ENCODE data around the gene ZBTB42. TPM values are rescaled to one million over a fixed set of nuclear protein-coding genes. Genes with fewer than 3 reads are reported as not detected.
A peak's percentile ranks its signal among the peaks of the same experiment; 100 is the strongest.

ZBTB42 gene
- total RNA-seq, 6 donors from 2014 or later, result 13.9 to 24.8 (median 20.9) TPM

GRCh38 chr14:104779776-104780512, 21.0 kb upstream of the ZBTB42 start:
- no peak overlapping the region for H3K4me3 ChIP-seq
- H3K27me3 ChIP-seq, result no peaks in the 10 kb centered on the region
- DNase-seq (peak in 1 of 2 donors; percentile 72), ATAC-seq (ENCODE audit: low FRiP score in 2 of 2) (no peak)
- peaks cover 0 to 68% (median 27%) of the 10 kb centered on the region in 4 donors for H3K36me3 ChIP-seq
- H3K27ac ChIP-seq, result no peak overlapping the region
- 89% methylated on average over 21 to 27 of the region's 32 CpGs for WGBS, 2 donors
- H3K9me3 ChIP-seq, result no peaks in the 10 kb centered on the region
- TF ChIP-seq, protein P1, sequence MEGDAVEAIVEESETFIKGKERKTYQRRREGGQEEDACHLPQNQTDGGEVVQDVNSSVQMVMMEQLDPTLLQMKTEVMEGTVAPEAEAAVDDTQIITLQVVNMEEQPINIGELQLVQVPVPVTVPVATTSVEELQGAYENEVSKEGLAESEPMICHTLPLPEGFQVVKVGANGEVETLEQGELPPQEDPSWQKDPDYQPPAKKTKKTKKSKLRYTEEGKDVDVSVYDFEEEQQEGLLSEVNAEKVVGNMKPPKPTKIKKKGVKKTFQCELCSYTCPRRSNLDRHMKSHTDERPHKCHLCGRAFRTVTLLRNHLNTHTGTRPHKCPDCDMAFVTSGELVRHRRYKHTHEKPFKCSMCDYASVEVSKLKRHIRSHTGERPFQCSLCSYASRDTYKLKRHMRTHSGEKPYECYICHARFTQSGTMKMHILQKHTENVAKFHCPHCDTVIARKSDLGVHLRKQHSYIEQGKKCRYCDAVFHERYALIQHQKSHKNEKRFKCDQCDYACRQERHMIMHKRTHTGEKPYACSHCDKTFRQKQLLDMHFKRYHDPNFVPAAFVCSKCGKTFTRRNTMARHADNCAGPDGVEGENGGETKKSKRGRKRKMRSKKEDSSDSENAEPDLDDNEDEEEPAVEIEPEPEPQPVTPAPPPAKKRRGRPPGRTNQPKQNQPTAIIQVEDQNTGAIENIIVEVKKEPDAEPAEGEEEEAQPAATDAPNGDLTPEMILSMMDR (IDR thresholded peaks at IDR 0.05), result no peak
- TF ChIP-seq EP300 (IDR thresholded peaks at IDR 0.05), result no peak
- peaks cover 7 to 21% (median 16%) of the 10 kb centered on the region in 4 donors for H3K4me1 ChIP-seq

- Histone ChIP-seq H3K27me3 (no peaks in the 10 kb centered on the region), H3K27ac (no peak overlapping the region), H3K4me1 (peaks cover 13 to 22% (median 19%) of the 10 kb centered on the region in 4 donors), H3K4me3 (no peak overlapping the region), H3K36me3 (peaks cover 0 to 66% (median 24%) of the 10 kb centered on the region in 4 donors), H3K9me3 (no peaks in the 10 kb centered on the region)
- 96 to 97% methylated on average over 9 to 19 of the region's 24 CpGs for WGBS, 2 donors
- peak in 1 of 2 donors; percentile 76 for DNase-seq
- TF ChIP-seq EP300 (IDR thresholded peaks at IDR 0.05), result no peak
- no peak for TF ChIP-seq POLR2AphosphoS5 (IDR thresholded peaks at IDR 0.05)
- TF ChIP-seq POLR2A (IDR thresholded peaks at IDR 0.05), result no peak
- TF ChIP-seq, protein P1 (IDR thresholded peaks at IDR 0.05), result no peak
- no peak for ATAC-seq (ENCODE audit: low FRiP score in 2 of 2)
Measured at GRCh38 chr14:104780513-104781030, 20.3 kb upstream of the ZBTB42 start.

- H3K4me3 ChIP-seq, result no peak overlapping the region
- TF ChIP-seq POLR2A (IDR thresholded peaks at IDR 0.05), result no peak
- TF ChIP-seq POLR2AphosphoS5 (IDR thresholded peaks at IDR 0.05), result no peak
- TF ChIP-seq EP300 (IDR thresholded peaks at IDR 0.05), result no peak
- TF ChIP-seq, protein P1 (IDR thresholded peaks at IDR 0.05), result no peak
- 91 to 94% methylated on average over 7 to 20 of the region's 20 CpGs for WGBS, 2 donors
- no peak overlapping the region for H3K27ac ChIP-seq
- ATAC-seq (ENCODE audit: low FRiP score in 2 of 2) (no peak), DNase-seq (peak in 1 of 2 donors; percentile 55)
- no peaks in the 10 kb centered on the region for H3K9me3 ChIP-seq
- H3K4me1 ChIP-seq, result peaks cover 21 to 31% (median 26%) of the 10 kb centered on the region in 4 donors
- H3K36me3 ChIP-seq, result peaks cover 0 to 62% (median 20%) of the 10 kb centered on the region in 4 donors
- H3K27me3 ChIP-seq, result no peaks in the 10 kb centered on the region
Measured at GRCh38 chr14:104781271-104782077, 19.4 kb upstream of the ZBTB42 start.

DNA sequence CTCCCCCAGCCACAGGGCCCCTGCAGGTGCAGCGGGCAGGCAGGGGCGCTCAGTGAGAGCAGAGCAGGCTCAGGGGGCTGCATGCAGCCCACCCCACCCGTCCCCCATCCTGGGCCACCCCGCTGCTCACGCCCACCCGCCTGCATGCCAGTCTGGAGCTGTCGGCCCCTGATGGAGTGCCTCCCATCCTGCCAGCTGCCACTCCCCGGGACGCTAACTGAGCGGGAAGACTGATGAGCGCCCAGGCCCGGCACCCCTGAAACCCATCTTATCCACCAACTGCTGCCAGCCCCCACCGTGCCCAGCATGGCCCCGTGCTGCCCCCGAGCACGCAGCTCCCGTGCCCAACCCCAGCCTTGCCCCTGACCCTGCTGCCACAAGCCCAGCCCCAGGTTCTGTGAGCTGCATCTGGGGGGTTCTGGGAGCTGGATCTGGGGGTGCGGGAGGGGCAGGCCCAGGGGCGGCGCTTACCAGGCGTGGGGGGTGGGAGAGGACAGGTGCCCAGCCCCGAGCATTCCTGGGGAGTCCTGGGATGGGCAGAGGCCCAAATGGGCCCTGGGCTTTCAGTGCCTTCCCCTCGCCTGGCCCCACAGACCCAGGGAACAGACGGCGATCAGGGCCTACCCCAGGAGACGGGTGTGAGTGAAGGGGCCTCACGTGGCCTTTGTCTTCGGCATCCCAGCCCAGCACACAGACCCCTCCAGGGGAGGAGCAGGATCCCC, 18.7 kb upstream of the ZBTB42 start:
- H3K4me1 ChIP-seq, result peaks cover 28 to 39% (median 31%) of the 10 kb centered on the region in 4 donors
- ATAC-seq (ENCODE audit: low FRiP score in 2 of 2) (no peak), DNase-seq (peak in 1 of 2 donors; percentile 77)
- no peaks in the 10 kb centered on the region for H3K27me3 ChIP-seq
- H3K36me3 ChIP-seq, result peaks cover 0 to 55% (median 14%) of the 10 kb centered on the region in 4 donors
- H3K4me3 ChIP-seq, result no peak overlapping the region
- TF ChIP-seq EP300 (IDR thresholded peaks at IDR 0.05), result no peak
- no peak for TF ChIP-seq POLR2AphosphoS5 (IDR thresholded peaks at IDR 0.05)
- TF ChIP-seq, protein P1 (IDR thresholded peaks at IDR 0.05), result no peak
- no peak for TF ChIP-seq POLR2A (IDR thresholded peaks at IDR 0.05)
- H3K9me3 ChIP-seq, result no peaks in the 10 kb centered on the region
- H3K27ac ChIP-seq, result no peak overlapping the region
- WGBS, 2 donors, result 93 to 96% methylated on average over 9 to 21 of the region's 28 CpGs
